Activated CD4-positive, CD25-positive, alpha-beta regulatory T cell treated with anti-CD3 and anti-CD28 coated beads, Interleukin-2, amount 50 U/mL, for 16 hours (primary cell): Measurements from ENCODE around the gene GADD45G.

ENCODE experiments used
- DNase-seq: peaks from one replicate; pipeline ENCODE4 v3.0.0-alpha.2; 2020; ENCODE audit warnings: low read depth, low spot score

The GADD45G gene

GRCh38 chr9:89654025-89654662 lies 49.3 kb downstream of the GADD45G start:
- no peak for DNase-seq

DNA sequence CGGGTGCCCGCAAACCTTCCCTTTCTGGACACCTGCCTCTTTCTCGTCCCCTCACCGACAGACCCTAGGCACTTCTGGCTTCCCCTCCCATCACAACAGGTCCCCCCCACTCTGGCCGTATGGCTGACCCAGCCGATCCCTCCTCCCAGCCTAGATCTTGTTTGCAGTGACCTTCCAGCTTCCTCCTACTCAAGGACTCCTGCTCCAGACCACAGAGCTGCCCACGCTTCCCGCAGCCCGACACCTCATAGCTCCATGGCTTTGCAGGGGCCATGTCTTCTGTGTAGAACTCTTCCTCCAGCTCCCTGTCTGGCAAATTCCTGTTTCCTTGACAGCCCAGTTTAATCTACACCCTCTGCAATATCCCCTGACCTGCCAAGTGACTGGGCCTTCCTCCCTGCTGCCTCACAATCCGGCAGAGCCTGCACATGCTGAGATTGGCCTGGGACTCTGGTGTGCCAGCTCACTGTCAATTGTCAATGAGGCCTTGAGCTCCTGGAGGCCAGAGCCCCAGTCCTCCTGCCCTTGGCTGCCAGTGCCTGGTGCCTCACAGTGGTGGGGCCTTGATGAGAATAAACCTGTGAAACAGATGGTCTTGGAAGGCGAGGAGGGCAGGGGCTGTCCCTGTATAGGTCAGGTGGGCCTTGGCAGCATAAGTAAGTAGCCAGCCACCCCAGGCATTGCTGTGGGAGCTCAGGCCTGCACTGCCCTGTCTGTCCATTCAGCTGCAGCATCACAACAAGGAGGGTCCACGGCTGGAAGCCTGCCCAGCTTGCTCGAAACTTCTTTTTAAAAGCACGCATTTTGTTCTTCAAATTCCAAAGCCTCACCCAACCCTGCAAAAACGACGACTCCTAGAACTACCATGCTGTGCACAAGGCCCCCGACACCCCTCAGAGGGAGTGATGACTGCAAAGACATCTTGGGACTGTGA lies 50.5 kb downstream of the GADD45G start:
- DNase-seq, result no peak
